Erythroblast (primary cell): Measurements from ENCODE around the gene MID1IP1.

Experiments used
- GATA1 ChIP-seq: IDR thresholded peaks from 2 replicates; pipeline ENCODE4 v1.6.1; 2011; ENCODE audit warnings: low read depth, mild to moderate bottlenecking, control low read depth, low read length, moderate library complexity
- POLR2A ChIP-seq: IDR thresholded peaks from 2 replicates; pipeline ENCODE4 v1.6.1; 2011; ENCODE audit warnings: mild to moderate bottlenecking, low read length

- TF ChIP-seq POLR2A (no peak), GATA1 (no peak)
Observed at GRCh38 chrX:38847903-38848230, 46.6 kb downstream of the MID1IP1 start.
